ENCODE measurements around the gene TMEM87B.
"Not testable (repeated sequence)": the region's sequence is repeated elsewhere in the genome, so short reads cannot be mapped to it uniquely, and the experiment has no call there.

TMEM87B gene

GRCh38 chr2:112075490-112076260 lies 20.6 kb downstream of the TMEM87B start:
- DNase-seq: no peak

- no peak for DNase-seq
Measured at GRCh38 chr2:112077814-112078213, 22.7 kb downstream of the TMEM87B start.

- no peak for DNase-seq
Measured at GRCh38 chr2:112081262-112081661, 26.2 kb downstream of the TMEM87B start.

GRCh38 chr2:112084689-112085374 lies 29.8 kb downstream of the TMEM87B start:
- DNase-seq: no peak

- DNase-seq: no peak
Measured at GRCh38 chr2:112085375-112085730, 30.3 kb downstream of the TMEM87B start.

- DNase-seq: no peak
Measured at GRCh38 chr2:112085916-112086669, 31.0 kb downstream of the TMEM87B start.

- no peak for DNase-seq
Measured at GRCh38 chr2:112087346-112088020, 32.4 kb downstream of the TMEM87B start.

- no peak for DNase-seq
Measured at GRCh38 chr2:112089375-112089774, 34.3 kb downstream of the TMEM87B start.

GRCh38 chr2:112092286-112093041 lies 37.4 kb downstream of the TMEM87B start:
- DNase-seq: no peak

- DNase-seq: no peak
Measured at GRCh38 chr2:112093216-112093615, 38.1 kb downstream of the TMEM87B start.

GRCh38 chr2:112095681-112096080 lies 40.6 kb downstream of the TMEM87B start:
- no peak for DNase-seq

GRCh38 chr2:112096098-112096497 lies 41.0 kb downstream of the TMEM87B start:
- DNase-seq: no peak

- no peak for DNase-seq
Measured at GRCh38 chr2:112108178-112108832, 53.2 kb downstream of the TMEM87B start.

- no peak for DNase-seq
Measured at GRCh38 chr2:112109278-112109677, 54.2 kb downstream of the TMEM87B start.

- no peak for DNase-seq
Measured at GRCh38 chr2:112110966-112111365, 55.9 kb downstream of the TMEM87B start.

- not testable (repeated sequence) for DNase-seq
Measured at GRCh38 chr2:112113354-112113753, 58.3 kb downstream of the TMEM87B start.

GRCh38 chr2:112118148-112118547 lies 63.1 kb downstream of the TMEM87B start:
- no peak for DNase-seq

- peak; percentile 45 for DNase-seq
Measured at GRCh38 chr2:112121682-112122254, 66.7 kb downstream of the TMEM87B start.

- no peak for DNase-seq
Measured at GRCh38 chr2:112129060-112129459, 74.0 kb downstream of the TMEM87B start.

- DNase-seq: no peak
Measured at GRCh38 chr2:112133344-112133743, 78.3 kb downstream of the TMEM87B start.

GRCh38 chr2:112134120-112134519 lies 79.1 kb downstream of the TMEM87B start:
- no peak for DNase-seq
